Prostate gland (tissue), 2 donors: ENCODE measurements around the gene DCTD.
"Not testable (repeated sequence)": the region's sequence is repeated elsewhere in the genome, so short reads cannot be mapped to it uniquely, and the experiment has no call there.

Experiments
- POLR2A ChIP-seq: fragments of 450-650 bp; IDR thresholded peaks from one replicate; pipeline ENCODE4 v1.6.1; 2016; ENCODE audit warnings: antibody characterized with exemption, mild to moderate bottlenecking
- POLR2AphosphoS5 ChIP-seq: sonication (generic); formaldehyde crosslinking; IDR thresholded peaks from one replicate; pipeline ENCODE4 v1.6.1; 2017; ENCODE audit warnings: antibody characterized with exemption
- TF ChIP-seq, protein P1 (sequence below), 4 experiments: fragments of 200-600 bp in 2 of 4; fragments of 450-650 bp in 2 of 4; sonication (generic) in 2 of 4; IDR thresholded peaks; 1 replicate in 3 of 4; 2 replicates in 1 of 4; pipeline ENCODE4 v1.5.1; 2016 to 2019; ENCODE audit warnings: antibody characterized with exemption in 4 of 4, mild to moderate bottlenecking in 2 of 4, moderate library complexity in 2 of 4

DNA sequence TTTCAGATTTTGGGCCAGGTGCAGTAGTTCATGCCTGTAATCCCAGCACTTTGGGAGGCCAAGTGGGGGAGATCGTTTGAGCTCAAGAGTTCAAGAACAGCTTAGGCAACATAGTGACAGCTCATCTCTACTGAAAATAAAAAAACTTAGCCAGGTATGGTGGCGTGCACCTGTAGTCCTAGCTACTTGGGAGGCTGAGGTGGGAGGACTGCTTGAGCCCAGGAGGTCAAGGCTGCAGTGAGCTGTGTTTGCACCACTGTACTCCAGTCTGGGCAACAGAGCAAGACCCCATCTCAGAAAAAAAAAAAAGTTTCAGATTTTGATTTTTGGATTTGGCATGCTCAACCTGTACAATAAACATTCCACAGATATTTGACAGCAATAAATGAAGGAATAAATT, 17.2 kb downstream of the DCTD start:
- TF ChIP-seq, protein P1, sequence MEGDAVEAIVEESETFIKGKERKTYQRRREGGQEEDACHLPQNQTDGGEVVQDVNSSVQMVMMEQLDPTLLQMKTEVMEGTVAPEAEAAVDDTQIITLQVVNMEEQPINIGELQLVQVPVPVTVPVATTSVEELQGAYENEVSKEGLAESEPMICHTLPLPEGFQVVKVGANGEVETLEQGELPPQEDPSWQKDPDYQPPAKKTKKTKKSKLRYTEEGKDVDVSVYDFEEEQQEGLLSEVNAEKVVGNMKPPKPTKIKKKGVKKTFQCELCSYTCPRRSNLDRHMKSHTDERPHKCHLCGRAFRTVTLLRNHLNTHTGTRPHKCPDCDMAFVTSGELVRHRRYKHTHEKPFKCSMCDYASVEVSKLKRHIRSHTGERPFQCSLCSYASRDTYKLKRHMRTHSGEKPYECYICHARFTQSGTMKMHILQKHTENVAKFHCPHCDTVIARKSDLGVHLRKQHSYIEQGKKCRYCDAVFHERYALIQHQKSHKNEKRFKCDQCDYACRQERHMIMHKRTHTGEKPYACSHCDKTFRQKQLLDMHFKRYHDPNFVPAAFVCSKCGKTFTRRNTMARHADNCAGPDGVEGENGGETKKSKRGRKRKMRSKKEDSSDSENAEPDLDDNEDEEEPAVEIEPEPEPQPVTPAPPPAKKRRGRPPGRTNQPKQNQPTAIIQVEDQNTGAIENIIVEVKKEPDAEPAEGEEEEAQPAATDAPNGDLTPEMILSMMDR (IDR thresholded peaks at IDR 0.05): not testable (repeated sequence)
- not testable (repeated sequence) for TF ChIP-seq POLR2A, POLR2AphosphoS5
